Mesothelial cell of epicardium (in vitro differentiated cells): ENCODE results near the gene YIF1B. TPM values are rescaled to one million over a fixed set of nuclear protein-coding genes. Genes with fewer than 3 reads are reported as not detected.

ENCODE experiments used
- DNase-seq, 2 experiments: peaks; one replicate each; pipeline ENCODE4 v3.0.0; 2021; ENCODE audit warnings: low spot score in 2 of 2; ENCODE audit not compliant: unreplicated experiment in 2 of 2
- H3K27ac Mint-ChIP-seq: 2 replicates; pipeline ENCODE4 v1.8.0; 2021; ENCODE audit warnings: mixed read lengths
- H3K27me3 Mint-ChIP-seq: 2 replicates; pipeline ENCODE4 v1.8.0; 2021; ENCODE audit warnings: low read depth, mixed read lengths
- H3K36me3 Mint-ChIP-seq: 2 replicates; pipeline ENCODE4 v1.8.0; 2021; ENCODE audit warnings: mixed read lengths
- H3K4me1 Mint-ChIP-seq: 2 replicates; pipeline ENCODE4 v1.8.0; 2021; ENCODE audit warnings: mixed read lengths
- H3K4me3 Mint-ChIP-seq: 2 replicates; pipeline ENCODE4 v1.8.0; 2021; ENCODE audit warnings: mild to moderate bottlenecking, moderate library complexity, mixed read lengths
- H3K9me3 Mint-ChIP-seq: 2 replicates; pipeline ENCODE4 v1.8.0; 2021; ENCODE audit warnings: mixed read lengths
- total RNA-seq: library from RNA; stranded (reverse); gene quantifications from 3 replicates; pipeline ENCODE4 v1.2.1, GENCODE V29; 2021
- TF ChIP-seq, protein P1 (sequence below): fragments of 200-600 bp; sonication (generic); IDR thresholded peaks from one replicate; pipeline ENCODE4 v1.5.0; 2021; ENCODE audit warnings: antibody characterized with exemption; ENCODE audit not compliant: unreplicated experiment

The YIF1B gene
- total RNA-seq, 1 donor from 2014 or later, result 29.9 TPM

DNA sequence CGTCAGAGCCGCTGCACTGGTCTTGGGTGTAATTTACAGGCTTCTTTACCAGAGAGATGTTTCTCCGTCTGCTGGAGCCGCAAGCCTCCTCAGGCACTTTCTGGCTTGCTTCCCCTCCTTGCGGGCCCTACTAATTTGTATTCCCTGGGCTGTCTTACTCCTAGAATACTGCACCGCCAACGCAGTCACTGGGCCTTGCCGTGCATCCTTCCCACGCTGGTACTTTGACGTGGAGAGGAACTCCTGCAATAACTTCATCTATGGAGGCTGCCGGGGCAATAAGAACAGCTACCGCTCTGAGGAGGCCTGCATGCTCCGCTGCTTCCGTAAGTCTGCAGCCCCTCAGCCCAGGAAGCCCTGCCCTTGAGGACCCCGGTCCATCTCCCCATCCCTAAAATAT, 25.8 kb downstream of the YIF1B start:
- DNase-seq, result no peak
- TF ChIP-seq, protein P1, sequence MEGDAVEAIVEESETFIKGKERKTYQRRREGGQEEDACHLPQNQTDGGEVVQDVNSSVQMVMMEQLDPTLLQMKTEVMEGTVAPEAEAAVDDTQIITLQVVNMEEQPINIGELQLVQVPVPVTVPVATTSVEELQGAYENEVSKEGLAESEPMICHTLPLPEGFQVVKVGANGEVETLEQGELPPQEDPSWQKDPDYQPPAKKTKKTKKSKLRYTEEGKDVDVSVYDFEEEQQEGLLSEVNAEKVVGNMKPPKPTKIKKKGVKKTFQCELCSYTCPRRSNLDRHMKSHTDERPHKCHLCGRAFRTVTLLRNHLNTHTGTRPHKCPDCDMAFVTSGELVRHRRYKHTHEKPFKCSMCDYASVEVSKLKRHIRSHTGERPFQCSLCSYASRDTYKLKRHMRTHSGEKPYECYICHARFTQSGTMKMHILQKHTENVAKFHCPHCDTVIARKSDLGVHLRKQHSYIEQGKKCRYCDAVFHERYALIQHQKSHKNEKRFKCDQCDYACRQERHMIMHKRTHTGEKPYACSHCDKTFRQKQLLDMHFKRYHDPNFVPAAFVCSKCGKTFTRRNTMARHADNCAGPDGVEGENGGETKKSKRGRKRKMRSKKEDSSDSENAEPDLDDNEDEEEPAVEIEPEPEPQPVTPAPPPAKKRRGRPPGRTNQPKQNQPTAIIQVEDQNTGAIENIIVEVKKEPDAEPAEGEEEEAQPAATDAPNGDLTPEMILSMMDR, result no peak
- no peaks in the 10 kb centered on the region for H3K4me1 Mint-ChIP-seq
- H3K4me3 Mint-ChIP-seq, result no peak overlapping the region
- H3K27ac Mint-ChIP-seq, result no peak overlapping the region
- no peaks in the 10 kb centered on the region for H3K9me3 Mint-ChIP-seq
- H3K36me3 Mint-ChIP-seq, result peaks cover 12% of the 10 kb centered on the region
- H3K27me3 Mint-ChIP-seq, result no peaks in the 10 kb centered on the region

GRCh38 chr19:38288123-38288855, 27.5 kb downstream of the YIF1B start:
- no peak overlapping the region for H3K4me3 Mint-ChIP-seq
- no peaks in the 10 kb centered on the region for H3K27me3 Mint-ChIP-seq
- H3K27ac Mint-ChIP-seq, result no peak overlapping the region
- DNase-seq, result no peak
- peaks cover 11% of the 10 kb centered on the region for H3K36me3 Mint-ChIP-seq
- no peaks in the 10 kb centered on the region for H3K9me3 Mint-ChIP-seq
- TF ChIP-seq, protein P1, result no peak
- H3K4me1 Mint-ChIP-seq, result no peaks in the 10 kb centered on the region

- no peak for DNase-seq
- Mint-ChIP-seq H3K4me1 (no peaks in the 10 kb centered on the region), H3K9me3 (no peaks in the 10 kb centered on the region), H3K36me3 (peaks cover 11% of the 10 kb centered on the region), H3K27me3 (no peaks in the 10 kb centered on the region), H3K27ac (no peak overlapping the region), H3K4me3 (no peak overlapping the region)
- TF ChIP-seq, protein P1, result no peak
Observed at GRCh38 chr19:38287604-38288003, 28.1 kb downstream of the YIF1B start.

GRCh38 chr19:38285567-38285966, 30.2 kb downstream of the YIF1B start:
- Mint-ChIP-seq H3K27ac (no peak overlapping the region), H3K4me1 (no peaks in the 10 kb centered on the region), H3K4me3 (no peak overlapping the region), H3K9me3 (no peaks in the 10 kb centered on the region), H3K36me3 (peaks cover 11% of the 10 kb centered on the region), H3K27me3 (no peaks in the 10 kb centered on the region)
- TF ChIP-seq, protein P1, result no peak
- no peak for DNase-seq

GRCh38 chr19:38284422-38284821, 31.3 kb downstream of the YIF1B start:
- TF ChIP-seq, protein P1, result no peak
- no peak overlapping the region for H3K4me3 Mint-ChIP-seq
- peaks cover 11% of the 10 kb centered on the region for H3K36me3 Mint-ChIP-seq
- no peak for DNase-seq
- peaks cover 3% of the 10 kb centered on the region for H3K4me1 Mint-ChIP-seq
- no peak overlapping the region for H3K27ac Mint-ChIP-seq
- no peaks in the 10 kb centered on the region for H3K27me3 Mint-ChIP-seq
- H3K9me3 Mint-ChIP-seq, result no peaks in the 10 kb centered on the region

GRCh38 chr19:38283271-38283670, 32.5 kb downstream of the YIF1B start:
- no peaks in the 10 kb centered on the region for H3K27me3 Mint-ChIP-seq
- DNase-seq, result no peak
- no peak overlapping the region for H3K4me3 Mint-ChIP-seq
- peaks cover 8% of the 10 kb centered on the region for H3K4me1 Mint-ChIP-seq
- H3K27ac Mint-ChIP-seq, result no peak overlapping the region
- H3K9me3 Mint-ChIP-seq, result no peaks in the 10 kb centered on the region
- peaks cover 11% of the 10 kb centered on the region for H3K36me3 Mint-ChIP-seq
- TF ChIP-seq, protein P1, result no peak
